NCI-H226 (cell line): Measurements from ENCODE around the gene ENAH.
A peak's percentile ranks its signal among the peaks of the same experiment; 100 is the strongest.
"Not testable (repeated sequence)": the region's sequence is repeated elsewhere in the genome, so short reads cannot be mapped to it uniquely, and the experiment has no call there.

Experiments used
- DNase-seq: peaks from one replicate; pipeline ENCODE4 v3.0.0-alpha.2; 2015

ENAH gene

GRCh38 chr1:225670806-225671733 is 18.1 kb upstream of the ENAH start:
- peak; percentile 60 for DNase-seq

- no peak for DNase-seq
Measured at GRCh38 chr1:225670356-225670755, 17.4 kb upstream of the ENAH start.

DNA sequence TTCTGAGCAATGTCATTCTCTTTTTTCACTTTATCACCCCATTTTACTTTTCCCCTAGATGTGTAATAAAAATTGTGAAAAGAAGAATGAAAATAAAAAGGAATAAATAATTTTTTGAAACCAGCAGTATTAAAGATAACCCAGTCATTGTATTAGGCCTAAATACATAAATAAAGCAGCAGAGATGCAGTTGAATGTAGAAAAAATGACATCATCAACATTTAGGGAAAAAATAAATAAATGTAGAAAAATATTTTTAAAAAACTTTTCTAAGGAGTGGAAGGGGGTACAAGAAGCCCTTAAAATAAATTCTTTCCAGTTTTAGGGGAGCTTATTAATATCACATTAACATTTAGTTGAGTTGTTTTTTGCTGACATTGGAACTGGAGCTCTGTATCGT is 15.3 kb upstream of the ENAH start:
- DNase-seq = no peak

DNA sequence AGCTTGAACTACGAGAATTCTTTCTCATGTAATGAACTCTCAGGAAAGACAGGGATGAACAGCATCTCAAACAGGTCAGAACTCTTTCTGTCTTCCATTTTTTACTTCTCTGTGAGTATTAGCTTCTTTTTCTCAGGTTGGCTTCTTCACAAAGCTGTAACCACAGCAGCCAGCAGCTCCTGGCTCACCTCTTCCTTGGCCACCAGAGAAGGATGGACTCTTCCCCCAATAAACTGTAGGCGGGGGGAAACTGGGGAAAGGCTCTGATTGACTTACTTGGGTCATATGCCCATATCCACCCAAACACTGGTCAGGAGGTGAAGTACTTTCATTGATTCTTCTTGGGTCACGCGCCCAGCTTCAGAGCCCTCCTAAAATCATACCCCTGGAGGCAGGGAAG is 14.4 kb upstream of the ENAH start:
- DNase-seq = no peak

GRCh38 chr1:225666495-225666894 is 13.6 kb upstream of the ENAH start:
- no peak for DNase-seq

GRCh38 chr1:225664762-225665161 is 11.8 kb upstream of the ENAH start:
- no peak for DNase-seq

DNA sequence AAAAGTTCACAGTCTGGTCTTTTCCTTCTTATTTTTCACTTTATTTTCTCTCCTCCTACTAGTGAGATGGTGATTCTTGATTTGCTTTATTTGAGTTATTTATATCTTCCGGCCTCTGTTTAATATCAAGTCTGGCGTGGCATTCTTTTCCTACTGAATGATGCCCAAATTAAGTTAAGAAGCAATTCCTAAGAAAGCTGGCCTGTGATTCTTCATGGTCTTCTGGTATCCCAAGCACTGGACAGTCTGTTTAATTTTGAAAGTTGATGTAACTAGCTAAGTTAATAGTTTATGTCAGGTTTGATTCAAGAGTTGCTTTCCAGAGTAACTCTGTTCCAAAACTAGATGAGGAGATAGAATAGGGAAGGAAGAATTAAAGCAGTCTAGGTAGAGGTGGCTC is 9.2 kb upstream of the ENAH start:
- no peak for DNase-seq

DNA sequence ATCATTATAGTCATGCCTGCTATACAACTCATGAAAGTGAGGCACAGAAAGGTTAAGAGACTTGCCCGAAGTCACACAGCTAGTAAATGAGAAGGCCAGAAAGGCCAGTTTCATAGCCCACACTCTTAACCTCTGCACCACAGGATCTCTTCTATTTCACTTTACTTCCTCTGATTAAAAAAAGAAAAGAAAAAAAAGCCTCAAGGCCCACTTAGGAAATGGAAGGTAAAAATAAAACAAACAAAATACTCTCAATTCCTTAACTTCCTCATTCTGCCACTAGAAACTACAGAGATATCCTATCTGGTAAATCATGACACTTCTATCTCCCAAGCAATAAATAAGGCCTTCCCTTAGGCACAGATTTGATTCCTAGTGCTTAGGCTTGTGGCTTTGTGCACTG is 7.6 kb upstream of the ENAH start:
- no peak for DNase-seq

GRCh38 chr1:225658041-225658440 is 5.1 kb upstream of the ENAH start:
- DNase-seq = no peak

- DNase-seq = peak; percentile 20
Measured at GRCh38 chr1:225657462-225657989, 4.6 kb upstream of the ENAH start.

GRCh38 chr1:225656259-225656655 is 3.3 kb upstream of the ENAH start:
- DNase-seq = not testable (repeated sequence)

GRCh38 chr1:225655509-225656258 is 2.8 kb upstream of the ENAH start:
- peak; percentile 74 for DNase-seq

DNA sequence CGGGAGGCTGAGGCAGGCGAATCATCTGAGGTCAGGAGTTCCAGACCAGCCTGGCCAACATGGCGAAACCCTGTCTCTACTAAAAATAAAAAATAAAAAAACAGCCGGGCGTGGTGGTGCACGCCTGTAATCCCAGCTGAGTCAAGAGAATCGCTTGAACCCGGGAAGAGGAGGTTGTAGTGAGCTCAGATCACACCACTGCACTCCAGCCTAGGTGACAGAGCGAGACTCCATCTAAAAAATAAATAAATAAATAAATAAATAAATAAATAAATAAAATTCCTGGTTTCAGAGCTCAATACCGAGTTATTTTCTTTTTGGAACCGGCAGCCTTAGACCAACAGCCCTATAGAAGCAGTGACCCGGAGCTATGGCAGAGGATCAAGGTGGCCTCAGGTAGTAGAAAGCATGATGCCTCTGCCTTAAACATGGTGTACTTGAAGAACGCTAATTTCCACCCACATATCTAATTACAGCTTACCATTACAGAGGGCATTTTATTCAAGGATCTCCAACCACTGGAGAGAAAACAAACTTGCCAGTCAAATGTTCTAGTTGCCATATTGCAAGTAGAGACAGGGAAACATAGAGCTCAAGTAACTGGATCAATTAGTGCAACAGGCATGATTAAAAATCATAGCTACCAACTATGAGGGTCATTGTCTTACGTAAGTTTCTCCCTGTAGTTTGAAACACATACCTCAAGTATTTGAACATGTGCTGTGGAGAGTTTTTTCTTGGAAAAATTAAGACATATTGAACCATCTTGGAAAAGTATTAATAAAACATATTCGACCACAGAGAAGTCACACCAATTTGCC is 2.0 kb upstream of the ENAH start:
- no peak for DNase-seq

DNA sequence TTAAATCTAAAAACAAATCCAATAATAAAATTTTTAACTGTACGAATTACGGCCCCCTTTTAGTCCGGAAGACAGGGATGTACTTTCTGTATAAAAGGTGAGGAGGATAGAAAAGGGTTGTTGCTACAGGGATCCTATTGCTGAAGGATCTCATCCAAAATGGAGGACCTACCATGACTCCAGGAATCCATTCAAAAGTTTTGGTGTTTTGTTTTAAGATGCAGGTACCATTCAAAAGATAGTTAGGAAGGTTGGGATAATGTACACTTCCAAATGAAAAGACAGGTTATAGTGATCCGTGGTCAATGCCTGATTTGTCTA is 1.3 kb upstream of the ENAH start:
- DNase-seq = no peak

DNA sequence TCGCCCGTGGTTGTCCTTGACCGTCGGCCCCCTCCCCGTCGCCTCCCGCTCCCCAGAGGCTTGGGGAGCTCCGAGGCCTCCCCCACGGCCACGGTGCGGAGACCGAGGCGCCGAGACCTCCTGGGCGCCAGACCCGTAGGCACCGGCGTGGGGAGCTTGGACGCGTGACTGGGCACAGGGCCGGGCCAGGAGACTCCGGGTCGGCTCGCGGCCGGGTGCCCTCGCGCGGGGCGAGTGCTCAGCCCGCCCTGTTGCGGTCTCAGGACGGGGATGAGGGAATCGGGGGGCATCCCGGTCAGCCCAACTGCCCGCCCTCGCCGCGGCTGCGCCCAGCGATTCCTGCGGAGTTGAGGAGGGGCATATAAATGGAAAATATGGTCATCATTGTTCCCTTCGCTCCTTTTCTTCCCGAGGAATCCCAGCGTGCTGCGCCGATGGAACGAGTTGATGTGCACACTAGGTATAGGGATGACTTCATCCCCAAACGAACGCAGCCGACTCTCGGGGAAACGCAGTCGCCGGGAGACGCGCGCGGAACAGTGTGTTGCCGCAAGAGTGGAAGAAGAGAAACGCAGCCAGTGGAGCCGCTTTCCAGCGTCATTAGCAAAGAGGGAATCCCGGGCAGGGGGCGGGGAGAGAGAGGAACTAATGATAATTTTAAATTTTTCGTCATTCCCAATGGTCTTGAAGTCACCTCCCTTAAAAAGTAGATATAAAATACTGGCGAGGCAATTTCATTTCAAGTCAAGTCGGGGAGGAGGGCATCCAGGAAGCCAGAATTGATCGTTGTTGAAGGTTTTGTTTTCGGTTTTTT is 747 bp upstream of the ENAH start:
- peak; percentile 38 for DNase-seq

DNA sequence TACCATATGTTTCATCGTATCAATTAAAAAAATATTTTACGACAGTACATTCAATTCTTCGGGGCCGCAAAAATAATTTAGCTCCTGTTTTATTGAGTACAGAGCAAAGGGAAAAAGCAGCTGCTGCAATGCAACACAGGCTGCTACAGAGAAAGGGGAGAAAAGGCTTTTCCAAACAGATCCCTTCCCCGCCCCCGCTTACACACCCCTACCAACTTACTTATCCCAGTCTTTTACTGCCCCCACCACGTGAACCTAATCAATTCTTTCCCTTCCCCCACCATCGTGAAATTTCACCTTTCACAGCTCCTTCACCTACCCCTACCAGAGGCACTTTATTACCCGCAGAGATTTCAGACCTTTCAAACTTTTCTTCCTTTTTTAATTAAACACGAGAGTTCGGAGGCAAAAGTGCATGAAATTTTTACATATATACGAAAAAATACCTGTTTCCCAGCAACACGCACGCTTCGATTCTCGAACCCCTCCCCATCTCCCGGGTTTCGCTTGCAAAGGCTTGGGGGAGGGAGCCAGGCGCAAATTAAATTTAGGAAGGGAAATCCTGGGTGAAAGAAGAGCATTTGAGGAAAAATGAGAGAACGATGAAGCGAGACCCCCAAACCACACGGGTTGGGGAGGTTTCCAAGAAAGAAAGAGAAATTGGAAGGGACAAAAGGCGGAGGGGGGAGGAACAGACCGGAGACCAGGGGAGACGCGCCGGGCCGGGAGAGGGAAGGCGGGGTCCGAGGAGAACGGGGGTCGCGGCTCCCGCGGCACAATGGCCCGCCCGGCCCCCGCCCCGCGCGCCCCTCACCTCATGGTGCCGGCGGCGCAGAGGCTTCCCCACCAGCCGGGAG is 823 bp downstream of the ENAH start:
- no peak for DNase-seq

DNA sequence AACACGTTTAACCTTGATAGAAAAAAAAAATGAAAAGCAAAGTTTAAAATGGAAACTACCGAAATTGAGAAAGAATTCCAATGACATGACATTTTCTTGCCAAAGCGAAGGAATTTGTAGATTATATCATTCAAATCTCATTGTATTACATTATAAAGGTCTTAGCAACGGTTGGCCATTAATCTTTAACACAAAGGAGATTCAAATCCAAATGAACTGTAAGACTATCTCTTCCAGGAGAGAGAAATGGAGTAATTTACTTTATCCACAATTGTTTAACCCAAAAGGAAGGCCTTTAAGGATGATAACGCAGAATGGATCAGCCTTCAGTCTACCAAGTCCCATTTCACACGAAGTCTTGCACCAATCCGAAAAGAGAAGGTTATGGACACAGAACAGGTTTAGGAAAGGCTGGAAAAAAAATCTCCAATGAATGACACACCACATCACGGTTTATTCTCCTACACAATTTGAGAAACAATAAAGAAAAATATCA is 1.5 kb downstream of the ENAH start:
- no peak for DNase-seq

GRCh38 chr1:225650179-225650578 is 2.7 kb downstream of the ENAH start:
- no peak for DNase-seq

- DNase-seq = no peak
Measured at GRCh38 chr1:225645194-225645895, 7.6 kb downstream of the ENAH start.

DNA sequence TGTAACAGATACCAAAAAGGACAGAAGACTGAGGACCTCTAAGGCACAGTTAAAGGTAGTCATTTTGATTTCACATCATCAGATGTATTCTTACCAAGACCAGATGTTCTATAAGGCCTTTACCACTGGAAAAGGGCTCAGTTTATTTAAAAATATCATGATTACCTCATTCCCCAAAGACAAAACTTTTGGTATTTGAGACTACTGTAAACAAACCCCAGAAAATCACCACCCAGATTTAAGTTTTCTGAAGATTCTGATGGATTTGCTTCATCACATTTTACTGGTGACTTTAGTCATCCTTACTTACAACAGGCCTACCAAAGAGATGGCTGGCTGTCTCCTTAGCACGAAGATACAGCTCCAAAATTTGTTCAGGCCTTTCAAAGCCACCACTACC is 8.3 kb downstream of the ENAH start:
- no peak for DNase-seq
